GM19193 (cell line): ENCODE data around the gene TYSND1.

Source experiments
- POLR2A ChIP-seq: IDR thresholded peaks from 4 replicates; pipeline ENCODE4 v1.6.1; 2011; ENCODE audit not compliant: insufficient read depth, insufficient read length; ENCODE audit errors: extremely low read depth

The TYSND1 gene

GRCh38 chr10:70125918-70126552, 20.5 kb downstream of the TYSND1 start:
- no peak for TF ChIP-seq POLR2A

GRCh38 chr10:70124918-70125317, 21.6 kb downstream of the TYSND1 start:
- no peak for TF ChIP-seq POLR2A

- TF ChIP-seq POLR2A: no peak
Observed at GRCh38 chr10:70124415-70124814, 22.1 kb downstream of the TYSND1 start.

- TF ChIP-seq POLR2A: no peak
Observed at GRCh38 chr10:70123817-70124216, 22.7 kb downstream of the TYSND1 start.

GRCh38 chr10:70122742-70123141, 23.8 kb downstream of the TYSND1 start:
- no peak for TF ChIP-seq POLR2A

GRCh38 chr10:70121281-70121949, 25.1 kb downstream of the TYSND1 start:
- no peak for TF ChIP-seq POLR2A

GRCh38 chr10:70120417-70120816, 26.1 kb downstream of the TYSND1 start:
- no peak for TF ChIP-seq POLR2A

GRCh38 chr10:70119623-70120022, 26.9 kb downstream of the TYSND1 start:
- no peak for TF ChIP-seq POLR2A

- no peak for TF ChIP-seq POLR2A
Observed at GRCh38 chr10:70119197-70119596, 27.3 kb downstream of the TYSND1 start.

GRCh38 chr10:70118196-70118595, 28.3 kb downstream of the TYSND1 start:
- no peak for TF ChIP-seq POLR2A

GRCh38 chr10:70117646-70118045, 28.9 kb downstream of the TYSND1 start:
- no peak for TF ChIP-seq POLR2A

GRCh38 chr10:70115948-70116682, 30.4 kb downstream of the TYSND1 start:
- TF ChIP-seq POLR2A: no peak

- no peak for TF ChIP-seq POLR2A
Observed at GRCh38 chr10:70114902-70115301, 31.6 kb downstream of the TYSND1 start.

GRCh38 chr10:70112071-70112470, 34.4 kb downstream of the TYSND1 start:
- TF ChIP-seq POLR2A: no peak

GRCh38 chr10:70111496-70111895, 35.0 kb downstream of the TYSND1 start:
- no peak for TF ChIP-seq POLR2A
